ENCODE data around the gene GRM8. TPM values are rescaled to one million over a fixed set of nuclear protein-coding genes. Genes with fewer than 3 reads are reported as not detected.

The GRM8 gene
- total RNA-seq, 1 donor from 2014 or later, result under 0.01 TPM

DNA sequence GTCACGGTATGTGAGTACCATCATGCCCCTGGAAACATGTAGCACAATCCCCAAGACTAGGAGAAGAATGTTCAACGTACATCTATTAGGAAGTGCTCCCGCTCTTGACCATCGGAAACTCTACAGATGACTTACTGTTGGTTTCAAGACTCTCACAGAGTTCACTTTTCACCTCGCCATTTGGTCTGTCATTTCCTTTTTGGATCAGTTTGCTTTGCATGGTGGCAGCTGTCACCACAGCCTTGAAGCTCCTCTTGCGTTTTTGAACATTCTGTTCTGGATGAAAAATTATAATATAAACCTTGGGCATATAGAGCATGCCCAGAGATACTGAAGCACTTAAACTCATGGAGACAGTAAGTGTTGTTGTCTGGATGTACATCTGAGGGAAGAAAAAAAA, 806.8 kb downstream of the GRM8 start:
- no peak for DNase-seq (ENCODE audit: low read depth, low spot score)

DNA sequence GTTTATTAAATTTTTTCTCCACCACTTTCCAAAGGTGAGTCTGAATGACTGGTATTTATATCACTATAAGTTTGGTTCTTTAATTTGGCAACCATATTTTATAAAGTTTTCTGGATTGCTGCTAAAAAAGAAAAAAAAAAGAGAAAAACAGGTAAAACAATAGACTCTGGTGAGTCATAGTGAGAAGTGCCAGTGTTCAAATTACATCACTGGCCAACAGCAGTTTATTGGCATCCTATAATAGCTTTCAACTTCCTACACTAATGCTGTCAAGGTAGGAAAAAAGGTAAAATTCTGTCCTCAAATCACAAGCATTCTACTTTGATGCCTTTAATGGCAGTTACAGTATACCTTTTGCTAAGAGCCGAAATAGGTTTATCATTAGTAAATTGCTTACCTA, 808.8 kb downstream of the GRM8 start:
- no peak for DNase-seq (ENCODE audit: low read depth, low spot score)

DNA sequence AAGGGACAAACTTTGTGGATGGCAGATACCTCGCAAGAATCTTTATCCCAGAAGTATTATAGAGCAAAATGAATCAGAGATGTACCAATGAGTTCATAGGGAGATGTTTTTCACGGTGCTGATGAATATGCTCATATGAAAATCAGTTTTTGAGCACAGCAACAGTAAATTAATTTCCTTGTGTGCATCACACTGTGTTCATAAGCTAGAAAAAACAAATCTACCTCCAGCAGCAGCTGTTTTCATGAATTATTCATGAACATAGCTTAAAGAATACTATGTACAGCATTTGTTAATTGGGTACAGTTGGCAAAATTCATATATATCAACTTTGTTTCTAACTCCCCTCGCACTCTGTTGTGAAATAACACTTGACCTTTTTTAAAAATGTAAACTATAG, 809.8 kb downstream of the GRM8 start:
- DNase-seq (ENCODE audit: low read depth, low spot score), result no peak

DNA sequence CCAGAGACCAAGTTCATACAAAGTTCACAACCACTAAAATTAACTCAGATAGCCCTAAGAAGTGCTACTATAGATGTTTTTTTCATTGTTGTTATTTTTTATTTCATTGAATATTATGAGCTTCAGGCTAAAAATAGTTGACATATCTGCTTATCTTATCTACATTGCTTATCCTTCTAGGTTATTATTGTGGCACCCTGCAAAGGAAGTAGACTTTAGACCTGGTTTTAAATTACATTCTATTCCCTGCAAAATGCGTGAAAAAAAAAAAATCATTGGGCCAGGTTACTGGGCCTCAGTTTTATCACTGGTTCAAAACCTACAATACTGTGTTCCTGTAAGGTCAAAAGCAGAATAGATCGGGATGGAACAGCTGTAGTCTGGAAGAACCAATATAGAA, 811.0 kb downstream of the GRM8 start:
- no peak for DNase-seq (ENCODE audit: low read depth, low spot score)

DNA sequence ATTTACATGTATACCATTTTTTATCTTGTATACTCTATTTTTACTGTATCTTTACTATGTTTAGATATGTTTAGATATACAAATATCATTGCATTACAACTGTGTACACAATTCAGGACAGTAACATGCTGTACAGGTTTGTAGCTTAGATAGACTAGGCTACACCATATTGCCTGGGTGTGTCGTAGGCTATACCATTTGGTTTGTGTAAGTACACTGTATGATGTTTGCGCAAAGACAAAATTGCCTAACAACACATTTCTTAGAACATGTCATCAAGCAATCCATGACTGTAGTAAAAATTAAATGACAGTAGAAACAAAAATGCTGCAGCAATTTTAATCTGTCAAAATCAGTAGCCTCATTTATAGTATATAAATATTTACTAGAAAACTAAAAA, 812.2 kb downstream of the GRM8 start:
- DNase-seq (ENCODE audit: low read depth, low spot score), result no peak

DNA sequence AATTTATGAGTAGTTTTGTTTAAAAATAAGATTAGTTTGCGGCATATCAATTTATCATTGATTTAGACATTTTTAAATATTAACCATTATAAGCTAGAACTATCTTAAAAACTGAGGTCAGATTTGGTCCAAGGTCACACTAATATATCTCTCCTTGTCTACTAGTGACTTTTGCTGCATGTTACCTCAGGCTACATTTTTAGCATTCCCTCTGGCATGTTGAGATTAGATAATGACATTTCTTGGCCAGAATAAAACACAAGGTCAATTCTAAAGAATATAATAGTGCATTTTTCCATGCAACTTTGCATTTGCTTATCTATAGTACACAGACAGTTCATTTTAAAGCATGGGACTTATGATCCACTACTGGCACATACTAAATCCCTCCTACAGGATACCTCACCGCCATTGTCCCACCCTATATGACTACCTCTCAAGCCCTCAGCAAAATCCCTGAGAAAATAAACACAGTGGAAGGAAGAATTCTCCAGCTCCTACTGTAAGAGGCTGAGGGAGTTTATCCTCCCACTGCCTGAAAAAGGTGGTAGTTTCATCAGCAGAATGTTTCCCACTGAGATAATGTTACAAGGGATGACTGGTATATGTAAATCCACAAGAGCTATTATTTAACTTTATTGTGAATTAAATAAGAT, 816.4 kb downstream of the GRM8 start:
- no peak for DNase-seq (ENCODE audit: low read depth, low spot score)

DNA sequence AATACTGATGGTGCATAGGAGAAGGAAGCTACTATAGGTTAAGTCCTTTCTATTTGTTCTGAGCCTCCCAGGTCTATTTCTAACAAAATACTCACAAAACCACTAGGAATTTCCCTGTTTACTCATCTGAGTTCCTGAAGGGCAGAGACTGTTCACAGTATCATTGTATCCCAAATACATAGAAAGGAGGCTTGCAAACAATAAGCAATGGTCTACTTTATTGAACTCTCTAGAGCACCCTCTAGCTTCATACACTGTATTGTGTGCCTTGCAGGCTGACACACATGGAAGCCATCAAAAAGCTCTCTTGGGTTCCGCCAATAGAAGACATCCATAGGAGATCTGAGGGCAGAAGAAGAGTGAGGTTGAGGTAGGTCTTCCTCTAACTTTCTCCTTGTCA, 826.1 kb downstream of the GRM8 start:
- DNase-seq (ENCODE audit: low read depth, low spot score), result no peak

GRCh38 chr7:126424985-126425384, 827.8 kb downstream of the GRM8 start:
- DNase-seq (ENCODE audit: low read depth, low spot score), result no peak

DNA sequence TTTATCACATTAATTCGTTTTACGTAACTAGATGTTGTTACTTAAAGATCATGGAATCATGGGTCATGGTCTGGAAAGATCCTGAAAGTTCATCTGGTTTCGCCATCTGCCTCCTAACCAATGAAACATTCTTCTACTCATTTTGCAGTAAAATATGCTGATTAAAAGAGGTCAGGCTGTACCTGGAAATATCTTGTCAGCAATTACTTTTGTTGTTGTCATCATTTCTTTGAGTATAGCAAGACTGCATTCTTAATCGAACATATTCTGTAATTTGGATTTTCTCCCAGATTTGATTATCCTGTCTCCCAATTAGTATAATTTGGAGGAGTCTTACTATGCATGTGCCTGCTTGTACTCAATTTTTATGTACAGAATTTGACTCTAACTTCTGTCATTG, 833.7 kb downstream of the GRM8 start:
- no peak for DNase-seq (ENCODE audit: low read depth, low spot score)

DNA sequence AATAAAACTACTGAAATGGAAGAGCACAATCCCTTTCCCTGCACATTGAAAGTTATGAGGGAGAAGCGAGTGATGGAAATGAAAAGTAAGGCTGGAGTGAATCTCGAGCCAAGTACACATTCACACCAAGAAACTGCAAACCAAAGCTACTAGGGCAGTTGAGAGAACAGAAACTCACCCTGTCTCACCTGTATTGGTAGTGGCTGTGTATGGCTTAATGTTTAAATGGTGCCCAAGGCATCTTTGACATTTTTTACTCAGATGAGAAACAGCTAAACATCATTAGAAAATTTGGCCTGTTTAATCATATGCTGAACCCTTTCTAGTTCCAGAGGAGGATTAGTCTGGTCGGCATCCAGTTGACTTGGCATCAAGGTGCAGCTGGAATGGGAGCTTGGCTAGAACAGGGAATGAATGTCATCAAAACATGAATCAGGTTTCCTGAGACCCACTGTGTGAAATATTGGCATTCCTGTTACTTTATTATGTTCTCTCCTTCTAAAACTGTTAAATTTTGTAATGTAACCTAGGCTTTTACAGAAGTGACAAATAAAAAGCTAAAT, 840.8 kb downstream of the GRM8 start:
- DNase-seq (ENCODE audit: low read depth, low spot score), result no peak

- no peak for DNase-seq (ENCODE audit: low read depth, low spot score)
These were observed 841.5 kb downstream of the GRM8 start for GRCh38 chr7:126411032-126411820.

DNA sequence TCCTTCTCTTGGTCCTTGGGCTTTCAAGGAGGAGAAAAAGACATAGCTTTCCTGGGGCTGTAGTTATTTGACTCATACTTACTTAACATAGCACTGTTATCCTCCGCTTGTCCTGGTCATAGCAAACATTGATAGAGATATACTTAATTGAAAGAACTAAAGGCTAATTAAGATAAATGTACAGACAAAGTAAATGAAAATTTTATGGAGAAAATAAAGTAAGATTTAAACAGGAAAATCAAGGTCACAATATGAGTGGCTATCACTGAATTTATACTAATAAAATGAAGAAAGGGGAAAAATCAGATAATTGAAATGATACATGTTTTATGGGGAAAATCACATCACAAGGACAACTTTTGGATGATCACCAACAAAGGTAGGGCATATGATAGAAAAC, 849.7 kb downstream of the GRM8 start:
- no peak for DNase-seq (ENCODE audit: low read depth, low spot score)

GRCh38 chr7:126401918-126402317, 850.8 kb downstream of the GRM8 start:
- DNase-seq (ENCODE audit: low read depth, low spot score), result no peak

- DNase-seq (ENCODE audit: low read depth, low spot score), result no peak
These were observed 853.8 kb downstream of the GRM8 start for GRCh38 chr7:126398851-126399529.

DNA sequence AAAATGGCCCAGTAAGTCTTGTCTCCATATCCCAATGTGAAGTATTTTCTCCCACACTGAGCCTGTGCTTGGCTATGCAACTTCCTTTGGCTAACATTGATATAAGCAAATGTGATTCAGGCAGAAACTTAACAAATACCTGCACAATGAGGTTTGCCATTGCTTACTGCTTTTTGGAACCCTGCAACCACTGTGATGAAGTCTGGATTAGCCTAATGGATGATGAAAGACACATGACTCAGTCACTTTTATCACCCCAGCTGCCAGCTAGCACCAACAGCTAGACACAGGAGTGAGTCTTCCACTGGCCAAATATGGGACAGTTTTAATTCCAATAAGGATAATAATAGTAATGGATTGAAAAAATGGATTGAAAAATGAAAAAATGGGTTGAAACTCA, 854.5 kb downstream of the GRM8 start:
- no peak for DNase-seq (ENCODE audit: low read depth, low spot score)

- no peak for DNase-seq (ENCODE audit: low read depth, low spot score)
These were observed 858.3 kb downstream of the GRM8 start for GRCh38 chr7:126394406-126394805.

Other genes starting within 250 kb of the GRM8 start
- gene ZNF800, start 139.8 kb upstream of the GRM8 start, total RNA-seq, result 9.6 and 13.4 TPM in 2 replicates